HepG2 (cell line): ENCODE results near the gene TSSK3. TPM values are rescaled to one million over a fixed set of nuclear protein-coding genes. Genes with fewer than 3 reads are reported as not detected.

ENCODE experiments used
- ASH2L ChIP-seq: fragments of 300-600, 200-600 bp; sonication (generic); IDR thresholded peaks from 2 replicates; pipeline ENCODE4 v1.7.0; 2017; ENCODE audit warnings: low read depth, mild to moderate bottlenecking, moderate library complexity, mixed read lengths, low read length; ENCODE audit not compliant: insufficient read length
- CENPX ChIP-seq: sonication (generic); formaldehyde crosslinking; IDR thresholded peaks from 2 replicates; pipeline ENCODE4 v1.9.0; 2021; ENCODE audit warnings: mild to moderate bottlenecking, missing genetic modification reagents, moderate library complexity
- DBP ChIP-seq: sonication (generic); formaldehyde crosslinking; IDR thresholded peaks from 2 replicates; pipeline ENCODE4 v1.4.0; 2020; ENCODE audit warnings: missing genetic modification reagents; ENCODE audit errors: not compliant biosample characterization
- HDAC1 ChIP-seq: sonication (generic); formaldehyde crosslinking; IDR thresholded peaks from 2 replicates; pipeline ENCODE4 v1.5.1; 2020; ENCODE audit warnings: mild to moderate bottlenecking, missing genetic modification reagents
- HDAC6 ChIP-seq: fragments of 200-600 bp; sonication (generic); IDR thresholded peaks from 2 replicates; pipeline ENCODE4 v1.7.0; 2017; ENCODE audit warnings: mild to moderate bottlenecking, antibody characterized with exemption, low read length, low read depth
- JDP2 ChIP-seq: sonication (generic); formaldehyde crosslinking; IDR thresholded peaks from 2 replicates; pipeline ENCODE4 v1.8.1; 2022; ENCODE audit warnings: missing genetic modification reagents, borderline replicate concordance
- KDM6A ChIP-seq: IDR thresholded peaks from 2 replicates; pipeline ENCODE4 v1.6.1; 2016; ENCODE audit warnings: low read depth
- KLF11 ChIP-seq: IDR thresholded peaks from 2 replicates; pipeline ENCODE4 v1.6.1; 2016; ENCODE audit warnings: missing compliant biosample characterization
- KLF6 ChIP-seq: IDR thresholded peaks from 2 replicates; pipeline ENCODE4 v1.8.0; 2016; ENCODE audit warnings: missing biosample characterization, missing genetic modification reagents
- MTF2 ChIP-seq: sonication (generic); formaldehyde crosslinking; IDR thresholded peaks from 2 replicates; pipeline ENCODE4 v1.5.0; 2020; ENCODE audit warnings: missing genetic modification reagents, borderline replicate concordance
- MXI1 ChIP-seq: IDR thresholded peaks from 3 replicates; pipeline ENCODE4 v1.6.1; 2012; ENCODE audit warnings: low read depth, low read length, inconsistent platforms, borderline replicate concordance
- NR2F1 ChIP-seq, 2 experiments: fragments of 450-650 bp in 1 of 2; formaldehyde crosslinking in 1 of 2; IDR thresholded peaks; 2 replicates each; pipeline versions ENCODE4 v1.5.0 to v1.6.1; 2016 to 2020; ENCODE audit warnings: mild to moderate bottlenecking in 1 of 2, missing compliant biosample characterization in 1 of 2, missing genetic modification reagents in 1 of 2, moderate library complexity in 1 of 2
- POGZ ChIP-seq: sonication (generic); formaldehyde crosslinking; IDR thresholded peaks from 2 replicates; pipeline ENCODE4 v1.4.0; 2020; ENCODE audit warnings: mild to moderate bottlenecking, missing genetic modification reagents
- SCMH1 ChIP-seq: sonication (generic); formaldehyde crosslinking; IDR thresholded peaks from 2 replicates; pipeline ENCODE4 v1.9.0; 2021; ENCODE audit warnings: missing genetic modification reagents, mild to moderate bottlenecking, borderline replicate concordance
- TMF1 ChIP-seq: sonication (generic); formaldehyde crosslinking; IDR thresholded peaks from 2 replicates; pipeline ENCODE4 v1.8.1; 2022; ENCODE audit warnings: low read depth, missing genetic modification reagents
- ZFYVE20 ChIP-seq: sonication (generic); formaldehyde crosslinking; IDR thresholded peaks from 2 replicates; pipeline ENCODE4 v1.8.0; 2023; ENCODE audit warnings: low read depth, mild to moderate bottlenecking, moderate library complexity, missing genetic modification reagents, borderline replicate concordance
- ZNF652 ChIP-seq: IDR thresholded peaks from 2 replicates; pipeline ENCODE4 v1.6.1; 2016; ENCODE audit warnings: low read depth, borderline replicate concordance
- ZNF775 ChIP-seq: sonication (generic); formaldehyde crosslinking; IDR thresholded peaks from 2 replicates; pipeline ENCODE4 v1.4.0; 2020; ENCODE audit warnings: missing genetic modification reagents, mild to moderate bottlenecking, moderate library complexity, borderline replicate concordance
- ZNF781 ChIP-seq: sonication (generic); formaldehyde crosslinking; IDR thresholded peaks from 2 replicates; pipeline ENCODE4 v1.5.1; 2020; ENCODE audit warnings: borderline replicate concordance, mild to moderate bottlenecking, missing genetic modification reagents; ENCODE audit errors: not compliant biosample characterization
- polyA plus RNA-seq, 8 experiments: library from polyadenylated mRNA; depleted of rRNA in 3 of 8; stranded (reverse) in 7 of 8; unstranded in 1 of 8; fragments of >200 nt; fragmentation: Illumina TruSeq in 4 of 8; extraction: Trizol in 4 of 8; gene quantifications; 2 replicates each; pipeline versions ENCODE4 v1.2.1 to v1.2.3, GENCODE V29; 2011 to 2016; ENCODE audit warnings: low read depth in 4 of 8, missing spikeins in 1 of 8, mixed read lengths in 1 of 8; ENCODE audit not compliant: insufficient read depth in 1 of 8
- total RNA-seq, 5 experiments: library from RNA; depleted of rRNA; stranded (reverse); fragments of >200 nt; fragmentation: Illumina TruSeq; extraction: Trizol; gene quantifications; 2 replicates each; pipeline ENCODE4 v1.2.3, GENCODE V29; 2016; ENCODE audit warnings: low read depth in 1 of 5
- TF ChIP-seq, protein P1 (sequence below): sonication (generic); formaldehyde crosslinking; IDR thresholded peaks from one replicate; pipeline ENCODE4 v1.5.1; 2020; ENCODE audit warnings: mild to moderate bottlenecking, missing genetic modification reagents; ENCODE audit errors: not compliant biosample characterization
- TF ChIP-seq, protein P2 (sequence below): sonication (generic); formaldehyde crosslinking; IDR thresholded peaks from 2 replicates; pipeline ENCODE4 v1.8.0; 2022; ENCODE audit warnings: mild to moderate bottlenecking, missing genetic modification reagents, moderate library complexity

TSSK3 gene
- total and polyA plus RNA-seq, 2 of the 13 experiments (the other 11 are each of a cell fraction or from before 2014, with no cell fraction given), result 1.0 to 1.1 TPM

DNA sequence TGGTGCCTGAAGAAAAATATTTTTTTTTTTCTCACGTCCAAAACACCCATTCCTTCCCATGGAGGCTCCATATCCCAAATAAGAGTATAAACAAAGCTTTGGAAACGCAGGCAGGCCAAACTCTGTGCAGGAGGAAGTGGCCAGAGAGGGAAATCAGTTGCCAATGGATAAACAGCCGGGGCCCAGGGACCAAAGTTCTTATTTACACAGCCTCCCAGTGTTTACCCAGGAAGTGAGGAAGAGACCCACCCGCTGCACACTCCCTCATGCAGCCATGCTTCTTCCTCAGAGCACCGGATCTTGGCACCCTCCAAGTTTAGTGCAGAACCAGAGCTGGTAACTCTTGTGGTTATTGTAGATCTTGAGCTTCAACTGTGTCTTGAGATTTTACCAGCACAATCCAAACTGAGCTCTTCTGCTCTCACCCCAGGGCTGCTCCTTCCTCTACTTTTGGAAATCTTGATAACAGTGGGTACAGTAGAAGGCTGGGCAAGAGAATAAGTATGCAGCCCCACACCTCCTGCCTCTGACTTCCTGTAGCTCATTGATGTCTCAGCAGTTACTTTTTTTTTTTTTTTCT, 40.5 kb upstream of the TSSK3 start (continued):
- TF ChIP-seq DBP (CRISPR knock-in tag), result no peak
- no peak for TF ChIP-seq HDAC6
- TF ChIP-seq SCMH1 (CRISPR knock-in tag), result no peak
- TF ChIP-seq NR2F1 (CRISPR knock-in tag; IDR thresholded peaks at IDR 0.05), result no peak
- TF ChIP-seq, protein P1, sequence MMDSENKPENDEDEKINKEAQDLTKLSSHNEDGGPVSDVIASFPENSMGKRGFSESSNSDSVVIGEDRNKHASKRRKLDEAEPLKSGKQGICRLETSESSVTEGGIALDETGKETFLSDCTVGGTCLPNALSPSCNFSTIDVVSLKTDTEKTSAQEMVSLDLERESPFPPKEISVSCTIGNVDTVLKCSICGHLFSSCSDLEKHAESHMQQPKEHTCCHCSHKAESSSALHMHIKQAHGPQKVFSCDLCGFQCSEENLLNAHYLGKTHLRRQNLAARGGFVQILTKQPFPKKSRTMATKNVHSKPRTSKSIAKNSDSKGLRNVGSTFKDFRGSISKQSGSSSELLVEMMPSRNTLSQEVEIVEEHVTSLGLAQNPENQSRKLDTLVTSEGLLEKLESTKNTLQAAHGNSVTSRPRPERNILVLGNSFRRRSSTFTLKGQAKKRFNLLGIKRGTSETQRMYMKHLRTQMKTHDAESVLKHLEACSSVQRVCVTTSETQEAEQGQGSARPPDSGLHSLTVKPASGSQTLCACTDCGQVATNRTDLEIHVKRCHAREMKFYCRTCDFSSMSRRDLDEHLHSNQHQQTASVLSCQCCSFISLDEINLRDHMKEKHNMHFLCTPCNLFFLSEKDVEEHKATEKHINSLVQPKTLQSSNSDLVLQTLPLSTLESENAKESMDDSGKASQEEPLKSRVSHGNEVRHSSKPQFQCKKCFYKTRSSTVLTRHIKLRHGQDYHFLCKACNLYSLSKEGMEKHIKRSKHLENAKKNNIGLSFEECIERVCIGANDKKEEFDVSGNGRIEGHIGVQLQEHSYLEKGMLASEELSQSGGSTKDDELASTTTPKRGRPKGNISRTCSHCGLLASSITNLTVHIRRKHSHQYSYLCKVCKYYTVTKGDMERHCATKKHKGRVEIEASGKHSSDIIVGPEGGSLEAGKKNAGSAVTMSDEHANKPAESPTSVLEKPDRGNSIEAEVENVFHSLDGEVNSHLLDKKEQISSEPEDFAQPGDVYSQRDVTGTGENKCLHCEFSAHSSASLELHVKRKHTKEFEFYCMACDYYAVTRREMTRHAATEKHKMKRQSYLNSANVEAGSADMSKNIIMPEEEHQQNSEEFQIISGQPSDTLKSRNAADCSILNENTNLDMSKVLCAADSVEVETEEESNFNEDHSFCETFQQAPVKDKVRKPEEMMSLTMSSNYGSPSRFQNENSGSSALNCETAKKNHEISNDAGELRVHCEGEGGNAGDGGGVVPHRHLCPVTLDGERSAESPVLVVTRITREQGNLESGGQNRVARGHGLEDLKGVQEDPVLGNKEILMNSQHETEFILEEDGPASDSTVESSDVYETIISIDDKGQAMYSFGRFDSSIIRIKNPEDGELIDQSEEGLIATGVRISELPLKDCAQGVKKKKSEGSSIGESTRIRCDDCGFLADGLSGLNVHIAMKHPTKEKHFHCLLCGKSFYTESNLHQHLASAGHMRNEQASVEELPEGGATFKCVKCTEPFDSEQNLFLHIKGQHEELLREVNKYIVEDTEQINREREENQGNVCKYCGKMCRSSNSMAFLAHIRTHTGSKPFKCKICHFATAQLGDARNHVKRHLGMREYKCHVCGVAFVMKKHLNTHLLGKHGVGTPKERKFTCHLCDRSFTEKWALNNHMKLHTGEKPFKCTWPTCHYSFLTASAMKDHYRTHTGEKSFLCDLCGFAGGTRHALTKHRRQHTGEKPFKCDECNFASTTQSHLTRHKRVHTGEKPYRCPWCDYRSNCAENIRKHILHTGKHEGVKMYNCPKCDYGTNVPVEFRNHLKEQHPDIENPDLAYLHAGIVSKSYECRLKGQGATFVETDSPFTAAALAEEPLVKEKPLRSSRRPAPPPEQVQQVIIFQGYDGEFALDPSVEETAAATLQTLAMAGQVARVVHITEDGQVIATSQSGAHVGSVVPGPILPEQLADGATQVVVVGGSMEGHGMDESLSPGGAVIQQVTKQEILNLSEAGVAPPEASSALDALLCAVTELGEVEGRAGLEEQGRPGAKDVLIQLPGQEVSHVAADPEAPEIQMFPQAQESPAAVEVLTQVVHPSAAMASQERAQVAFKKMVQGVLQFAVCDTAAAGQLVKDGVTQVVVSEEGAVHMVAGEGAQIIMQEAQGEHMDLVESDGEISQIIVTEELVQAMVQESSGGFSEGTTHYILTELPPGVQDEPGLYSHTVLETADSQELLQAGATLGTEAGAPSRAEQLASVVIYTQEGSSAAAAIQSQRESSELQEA (CRISPR knock-in tag), result no peak
- peak; percentile 74; the same call in 1 of the 2 replicates for TF ChIP-seq ZNF652 (CRISPR knock-in tag)
- no peak for TF ChIP-seq ZNF775 (CRISPR knock-in tag)
- TF ChIP-seq TMF1 (CRISPR knock-in tag), result no peak
- no peak for TF ChIP-seq MTF2
- TF ChIP-seq POGZ, result 0 out of 2 replicates have a peak, but pooled peaks have one; percentile 49
- peak; percentile 59 for TF ChIP-seq ZNF781 (CRISPR knock-in tag)
- no peak for TF ChIP-seq JDP2 (CRISPR knock-in tag)
- TF ChIP-seq KLF11 (CRISPR knock-in tag), result no peak
- TF ChIP-seq MXI1, result peak; percentile 82; the same call in 1 of the 3 replicates
- TF ChIP-seq ZFYVE20 (CRISPR knock-in tag), result no peak
- TF ChIP-seq KLF6 (CRISPR knock-in tag), result peak; percentile 73; the same call in 1 of the 2 replicates
- TF ChIP-seq HDAC1 (CRISPR knock-in tag), result peak; percentile 85
- TF ChIP-seq KDM6A (CRISPR knock-in tag), result peak; percentile 94
- TF ChIP-seq, protein P2, sequence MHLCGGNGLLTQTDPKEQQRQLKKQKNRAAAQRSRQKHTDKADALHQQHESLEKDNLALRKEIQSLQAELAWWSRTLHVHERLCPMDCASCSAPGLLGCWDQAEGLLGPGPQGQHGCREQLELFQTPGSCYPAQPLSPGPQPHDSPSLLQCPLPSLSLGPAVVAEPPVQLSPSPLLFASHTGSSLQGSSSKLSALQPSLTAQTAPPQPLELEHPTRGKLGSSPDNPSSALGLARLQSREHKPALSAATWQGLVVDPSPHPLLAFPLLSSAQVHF, result no peak
- peak; percentile 74 for TF ChIP-seq ASH2L
- TF ChIP-seq CENPX (CRISPR knock-in tag), result no peak
